ENCODE data around the gene PTCRA.
"Not testable (repeated sequence)": the region's sequence is repeated elsewhere in the genome, so short reads cannot be mapped to it uniquely, and the experiment has no call there.

PTCRA gene

DNA sequence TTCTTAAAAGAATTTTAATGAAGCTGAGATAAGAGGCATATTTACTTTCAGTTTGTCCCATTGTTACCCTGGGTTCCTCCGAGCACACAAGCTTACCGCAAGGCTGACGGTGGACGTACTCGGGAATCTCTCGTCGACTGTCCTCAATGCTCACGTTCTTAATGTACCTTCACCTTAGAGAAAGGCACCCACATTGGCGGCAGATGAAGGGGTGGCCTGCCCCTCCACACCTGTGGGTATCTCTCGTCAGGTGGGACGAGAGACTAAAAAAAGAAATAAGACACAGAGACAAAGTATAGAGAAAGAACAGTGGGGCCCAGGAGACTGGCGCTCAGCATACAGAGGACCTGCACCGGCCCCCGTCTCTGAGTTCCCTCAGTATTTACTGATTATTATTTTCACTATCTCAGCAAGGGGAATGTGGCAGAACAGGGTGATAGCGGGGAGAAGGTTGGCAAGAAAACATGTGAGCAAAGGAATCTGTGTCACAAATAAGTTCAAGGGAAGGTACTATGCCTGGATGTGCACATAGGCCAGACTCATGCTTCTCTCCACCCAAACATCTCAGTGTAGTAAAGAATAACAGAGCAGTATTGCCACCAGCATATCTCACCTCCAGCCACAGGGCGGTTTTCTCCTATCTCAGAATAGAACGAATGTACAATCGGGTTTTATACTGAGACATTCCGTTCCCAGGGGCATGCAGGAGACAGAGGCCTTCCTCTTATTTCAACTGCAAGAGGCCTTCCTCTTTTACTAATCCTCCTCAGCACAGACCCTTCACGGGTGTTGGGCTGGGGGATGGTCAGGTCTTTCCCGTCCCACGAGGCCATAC, 13.2 kb upstream of the PTCRA start:
- not testable (repeated sequence) for DNase-seq (ENCODE audit: low spot score)

DNA sequence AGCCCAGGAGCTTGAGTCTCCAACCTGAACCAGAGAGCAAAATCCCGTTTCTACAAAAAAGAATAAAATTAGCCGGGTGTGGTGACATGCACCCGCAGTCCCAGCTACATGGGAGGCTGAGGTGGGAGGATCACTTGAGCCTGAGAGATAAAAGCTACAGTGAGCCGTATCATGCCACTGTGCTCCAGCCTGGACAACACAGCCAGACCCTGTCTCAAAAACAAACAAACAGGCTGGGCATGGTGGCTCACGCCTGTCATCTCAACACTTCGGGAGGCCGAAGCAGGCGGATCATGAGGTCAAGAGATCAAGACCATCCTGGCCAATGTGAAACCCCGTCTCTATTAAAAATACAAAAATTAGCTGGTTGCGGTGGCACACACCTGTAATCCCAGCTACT, 11.4 kb upstream of the PTCRA start:
- DNase-seq (ENCODE audit: low spot score), result no peak

DNA sequence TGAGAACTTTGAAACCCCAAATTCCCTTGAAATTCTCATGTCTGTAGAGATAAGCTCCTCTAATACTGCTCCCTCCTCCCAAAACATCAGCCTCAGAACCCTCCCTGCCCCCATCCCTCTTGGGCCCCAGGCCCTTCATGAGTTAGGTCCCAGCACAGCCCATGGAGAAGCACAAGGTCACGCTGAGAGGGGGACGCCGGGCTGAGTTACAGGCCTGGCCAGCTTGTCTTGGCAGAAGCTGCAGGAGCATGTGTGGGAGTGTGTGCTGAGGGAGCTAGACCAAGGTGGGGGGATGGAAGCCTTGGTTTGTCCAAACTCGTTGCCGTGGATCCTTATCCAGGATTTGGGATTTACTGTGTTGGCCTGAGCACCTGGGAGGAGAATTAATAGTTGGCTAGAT, 8.5 kb upstream of the PTCRA start:
- DNase-seq (ENCODE audit: low spot score), result no peak

DNA sequence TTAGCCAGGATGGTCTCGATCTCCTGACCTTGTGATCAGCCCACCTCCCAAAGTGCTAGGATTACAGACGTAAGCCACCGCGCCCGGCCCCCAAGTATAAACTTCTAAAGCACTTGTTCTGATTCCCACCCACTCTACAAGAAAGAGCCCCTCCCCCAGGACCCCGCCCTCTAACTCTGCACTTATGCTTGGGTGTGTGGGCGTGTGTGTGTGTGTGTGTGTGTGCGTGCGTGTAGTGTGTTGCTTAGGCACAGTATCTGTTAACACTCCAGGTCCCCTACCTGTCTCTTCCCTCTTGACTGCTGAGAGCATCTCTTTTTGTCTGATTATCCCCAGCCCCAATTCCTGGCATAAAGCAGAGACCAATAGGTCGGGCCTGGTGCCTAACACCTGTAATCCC, 6.0 kb upstream of the PTCRA start:
- DNase-seq (ENCODE audit: low spot score), result no peak

- DNase-seq (ENCODE audit: low spot score), result no peak
Observed at GRCh38 chr6:42911171-42912021, 4.5 kb upstream of the PTCRA start.

DNA sequence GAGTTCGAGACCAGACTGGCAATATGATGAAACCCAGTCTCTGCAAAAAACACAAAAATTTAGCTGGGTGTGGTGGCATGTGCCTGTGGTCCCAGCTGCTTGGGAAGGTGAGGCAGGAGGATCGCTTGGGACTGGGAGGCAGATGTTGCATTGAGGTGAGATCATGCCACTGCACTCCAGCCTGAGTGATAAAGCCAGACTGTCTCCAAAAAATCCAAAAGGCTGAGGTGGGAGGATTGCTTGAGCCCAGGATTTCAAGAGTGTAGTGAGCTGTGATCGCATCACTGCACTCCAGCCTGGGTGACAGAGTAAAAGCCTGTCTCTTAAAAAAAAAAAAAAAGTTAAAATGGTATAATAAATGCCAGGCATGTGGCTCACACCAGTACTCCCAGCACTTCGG, 1.3 kb upstream of the PTCRA start:
- no peak for DNase-seq (ENCODE audit: low spot score)

DNA sequence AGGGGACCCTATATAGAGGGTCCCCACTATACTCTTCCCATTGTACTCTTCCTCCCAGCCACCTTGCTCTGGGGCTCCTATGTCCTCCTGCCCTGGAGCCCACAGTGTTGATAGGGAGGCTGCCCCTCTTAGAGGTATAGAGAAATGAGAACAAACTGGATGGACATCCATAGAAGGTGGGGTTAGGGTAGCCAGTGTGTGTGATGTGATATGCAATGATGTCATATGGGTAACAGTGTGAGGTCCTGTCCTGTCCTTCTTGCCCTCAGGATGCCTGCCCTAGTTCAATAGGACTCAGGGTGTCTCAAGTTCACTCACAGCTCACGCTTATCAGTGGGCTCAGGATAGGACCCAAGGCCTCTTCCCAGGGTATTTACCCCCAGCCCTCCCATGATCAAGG, 435 bp downstream of the PTCRA start:
- no peak for DNase-seq (ENCODE audit: low spot score)

GRCh38 chr6:42921801-42922200, 5.9 kb downstream of the PTCRA start:
- DNase-seq (ENCODE audit: low spot score), result no peak

DNA sequence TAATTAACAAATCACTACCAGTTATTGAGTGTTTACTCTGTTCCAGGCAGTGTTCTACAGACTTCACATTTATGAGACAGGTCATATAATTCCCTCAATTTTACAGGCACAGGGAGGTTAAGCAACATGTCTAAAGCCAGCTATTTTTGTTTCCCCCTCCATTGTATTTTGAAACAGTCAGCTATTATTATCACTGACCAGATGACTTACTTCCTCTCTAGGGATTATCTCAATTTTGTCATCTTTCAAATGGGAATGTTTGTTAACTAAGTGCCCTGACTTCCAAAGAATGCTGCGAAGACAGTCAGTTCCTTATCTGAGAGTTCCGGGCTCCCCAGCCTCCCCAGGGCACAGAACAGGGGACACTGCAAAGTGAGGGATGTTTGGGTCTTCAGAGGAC, 7.8 kb downstream of the PTCRA start:
- DNase-seq (ENCODE audit: low spot score), result no peak

DNA sequence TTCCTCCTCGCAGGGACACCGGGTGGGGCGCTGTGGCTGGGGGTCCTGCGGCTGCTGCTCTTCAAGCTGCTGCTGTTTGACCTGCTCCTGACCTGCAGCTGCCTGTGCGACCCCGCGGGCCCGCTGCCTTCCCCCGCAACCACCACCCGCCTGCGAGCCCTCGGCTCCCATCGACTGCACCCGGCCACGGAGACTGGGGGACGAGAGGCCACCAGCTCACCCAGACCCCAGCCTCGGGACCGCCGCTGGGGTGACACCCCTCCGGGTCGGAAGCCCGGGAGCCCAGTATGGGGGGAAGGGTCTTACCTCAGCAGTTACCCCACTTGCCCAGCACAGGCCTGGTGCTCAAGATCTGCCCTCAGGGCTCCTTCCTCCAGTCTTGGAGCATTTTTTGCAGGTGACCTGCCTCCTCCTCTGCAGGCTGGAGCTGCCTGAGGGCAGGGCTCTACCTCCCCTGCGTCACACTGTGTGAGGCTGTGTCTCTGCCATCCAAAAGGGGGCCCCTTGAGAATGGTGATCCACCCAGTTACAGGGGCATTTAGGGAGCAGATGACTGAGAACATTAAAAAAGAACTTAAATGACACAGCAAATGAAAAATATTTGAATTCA, 9.5 kb downstream of the PTCRA start:
- DNase-seq (ENCODE audit: low spot score), result no peak

- DNase-seq (ENCODE audit: low spot score), result peak; percentile 96
Observed at GRCh38 chr6:42928986-42929820, 13.3 kb downstream of the PTCRA start, which contains the start of gene CNPY3. TSS of gene CNPY3 (plus strand) at chr6:42929480. CDS start at chr6:42929571, 91 bp downstream.

DNA sequence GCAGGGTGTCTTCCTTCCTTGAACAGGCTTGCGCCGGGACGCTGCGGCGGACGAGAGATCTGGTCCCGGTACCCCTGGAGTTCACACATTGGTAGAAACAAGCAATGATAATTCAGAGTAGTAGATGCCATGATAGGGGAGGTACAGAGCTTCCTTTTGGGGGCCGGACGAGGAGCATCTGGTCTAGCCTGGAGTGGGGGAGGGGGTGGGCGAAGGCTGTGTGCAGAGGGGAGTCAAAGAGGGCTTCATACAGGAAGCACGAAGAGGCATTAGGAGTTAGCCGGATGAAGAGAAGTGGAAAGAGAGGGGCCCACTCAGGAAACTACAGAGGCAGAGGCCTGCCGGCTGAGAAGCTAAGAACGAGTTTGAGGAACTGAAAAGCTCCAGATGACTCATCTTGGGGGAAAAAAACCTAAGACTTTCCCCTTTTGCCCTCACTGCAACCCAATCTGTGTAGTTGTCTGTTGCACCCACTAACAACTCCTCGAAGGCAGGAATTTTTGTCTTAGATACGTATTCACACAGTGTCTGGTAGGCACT, 14.0 kb downstream of the PTCRA start:
- peak; percentile 57 for DNase-seq (ENCODE audit: low spot score)

DNA sequence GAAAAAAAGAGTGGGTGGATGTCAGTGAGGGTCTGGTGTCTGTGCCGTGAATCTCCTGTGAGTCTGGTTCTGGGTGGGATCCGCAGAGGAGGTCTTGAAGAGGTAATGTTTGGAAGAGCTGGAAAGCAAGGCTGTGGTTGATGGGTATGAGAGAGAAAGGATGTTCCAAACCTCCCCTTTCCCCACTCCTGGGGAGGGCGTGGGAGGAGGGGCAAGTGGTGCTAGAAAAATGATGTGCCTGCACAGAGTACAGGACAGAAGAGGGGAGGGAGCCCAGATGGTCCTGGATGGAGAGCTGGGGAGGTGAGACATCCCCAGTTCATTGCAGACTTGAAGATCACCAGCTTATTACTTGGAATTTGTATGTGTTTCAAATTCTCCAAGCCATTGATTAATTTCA, 16.6 kb downstream of the PTCRA start:
- no peak for DNase-seq (ENCODE audit: low spot score)

DNA sequence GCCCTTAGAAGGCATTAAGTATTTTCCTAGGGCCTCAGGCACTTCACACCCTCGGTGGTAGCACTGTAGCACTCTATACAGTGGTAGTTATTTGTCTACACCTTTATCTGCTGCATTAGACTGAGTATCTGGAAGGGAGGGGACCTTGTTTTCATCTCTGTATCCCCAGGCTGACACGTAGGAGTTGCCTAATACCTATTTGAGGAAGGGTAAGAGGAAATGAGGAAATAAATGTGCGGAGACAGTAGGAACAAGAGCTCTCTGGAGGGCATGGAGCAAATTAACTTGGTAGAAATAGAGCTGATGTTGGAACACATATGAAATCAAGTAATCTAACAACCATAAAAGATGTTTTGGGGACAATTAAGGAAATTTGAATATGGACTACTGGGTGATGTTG, 17.4 kb downstream of the PTCRA start:
- DNase-seq (ENCODE audit: low spot score), result no peak

GRCh38 chr6:42935322-42935721, 19.5 kb downstream of the PTCRA start:
- no peak for DNase-seq (ENCODE audit: low spot score)

- DNase-seq (ENCODE audit: low spot score), result no peak
Observed at GRCh38 chr6:42936398-42936797, 20.5 kb downstream of the PTCRA start.

DNA sequence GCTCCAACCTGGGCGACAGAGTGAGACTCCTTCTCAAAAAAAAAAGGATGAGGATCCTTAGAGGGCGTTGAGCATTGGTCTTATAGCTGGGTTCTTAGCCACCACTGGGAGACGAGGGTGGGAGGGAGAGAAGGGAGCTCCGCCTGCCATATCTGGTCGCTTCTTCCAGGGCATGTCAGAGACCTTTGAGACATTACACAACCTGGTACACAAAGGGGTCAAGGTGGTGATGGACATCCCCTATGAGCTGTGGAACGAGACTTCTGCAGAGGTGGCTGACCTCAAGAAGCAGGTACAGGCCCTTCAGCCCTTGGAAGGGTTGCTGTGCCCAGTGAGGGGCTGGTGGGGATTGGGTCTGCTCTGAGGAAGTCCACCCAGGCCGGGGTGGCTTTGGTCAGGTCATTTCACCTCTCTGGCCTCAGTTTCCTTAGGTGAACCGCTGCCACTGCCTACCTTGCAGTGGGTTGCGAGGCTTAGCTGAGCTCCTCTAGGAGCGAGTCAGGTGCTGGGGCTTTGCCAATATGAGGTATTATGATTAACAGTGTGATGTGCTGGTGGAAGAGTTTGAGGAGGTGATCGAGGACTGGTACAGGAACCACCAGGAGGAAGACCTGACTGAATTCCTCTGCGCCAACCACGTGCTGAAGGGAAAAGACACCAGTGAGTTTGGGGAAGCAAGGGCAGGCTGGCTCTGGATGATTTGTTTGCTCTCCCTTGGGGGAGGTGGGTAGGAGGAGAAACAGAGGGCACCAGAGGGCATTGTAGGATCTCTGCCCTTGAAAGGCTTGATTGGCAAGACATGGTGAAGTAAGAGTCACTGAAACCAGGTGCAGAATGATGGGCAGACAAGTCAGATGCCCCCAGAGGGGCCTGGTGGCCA, 21.9 kb downstream of the PTCRA start:
- no peak for DNase-seq (ENCODE audit: low spot score)

- DNase-seq (ENCODE audit: low spot score), result no peak
Observed at GRCh38 chr6:42938428-42938796, 22.6 kb downstream of the PTCRA start.

GRCh38 chr6:42938987-42939809, 23.3 kb downstream of the PTCRA start:
- no peak for DNase-seq (ENCODE audit: low spot score)

GRCh38 chr6:42939810-42940167, 23.9 kb downstream of the PTCRA start:
- no peak for DNase-seq (ENCODE audit: low spot score)

Data from AG08396 (cell line).